ENCODE measurements around the gene EXO5.
"Not testable (repeated sequence)": the region's sequence is repeated elsewhere in the genome, so short reads cannot be mapped to it uniquely, and the experiment has no call there.

The EXO5 gene, protein sequence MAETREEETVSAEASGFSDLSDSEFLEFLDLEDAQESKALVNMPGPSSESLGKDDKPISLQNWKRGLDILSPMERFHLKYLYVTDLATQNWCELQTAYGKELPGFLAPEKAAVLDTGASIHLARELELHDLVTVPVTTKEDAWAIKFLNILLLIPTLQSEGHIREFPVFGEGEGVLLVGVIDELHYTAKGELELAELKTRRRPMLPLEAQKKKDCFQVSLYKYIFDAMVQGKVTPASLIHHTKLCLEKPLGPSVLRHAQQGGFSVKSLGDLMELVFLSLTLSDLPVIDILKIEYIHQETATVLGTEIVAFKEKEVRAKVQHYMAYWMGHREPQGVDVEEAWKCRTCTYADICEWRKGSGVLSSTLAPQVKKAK

DNA sequence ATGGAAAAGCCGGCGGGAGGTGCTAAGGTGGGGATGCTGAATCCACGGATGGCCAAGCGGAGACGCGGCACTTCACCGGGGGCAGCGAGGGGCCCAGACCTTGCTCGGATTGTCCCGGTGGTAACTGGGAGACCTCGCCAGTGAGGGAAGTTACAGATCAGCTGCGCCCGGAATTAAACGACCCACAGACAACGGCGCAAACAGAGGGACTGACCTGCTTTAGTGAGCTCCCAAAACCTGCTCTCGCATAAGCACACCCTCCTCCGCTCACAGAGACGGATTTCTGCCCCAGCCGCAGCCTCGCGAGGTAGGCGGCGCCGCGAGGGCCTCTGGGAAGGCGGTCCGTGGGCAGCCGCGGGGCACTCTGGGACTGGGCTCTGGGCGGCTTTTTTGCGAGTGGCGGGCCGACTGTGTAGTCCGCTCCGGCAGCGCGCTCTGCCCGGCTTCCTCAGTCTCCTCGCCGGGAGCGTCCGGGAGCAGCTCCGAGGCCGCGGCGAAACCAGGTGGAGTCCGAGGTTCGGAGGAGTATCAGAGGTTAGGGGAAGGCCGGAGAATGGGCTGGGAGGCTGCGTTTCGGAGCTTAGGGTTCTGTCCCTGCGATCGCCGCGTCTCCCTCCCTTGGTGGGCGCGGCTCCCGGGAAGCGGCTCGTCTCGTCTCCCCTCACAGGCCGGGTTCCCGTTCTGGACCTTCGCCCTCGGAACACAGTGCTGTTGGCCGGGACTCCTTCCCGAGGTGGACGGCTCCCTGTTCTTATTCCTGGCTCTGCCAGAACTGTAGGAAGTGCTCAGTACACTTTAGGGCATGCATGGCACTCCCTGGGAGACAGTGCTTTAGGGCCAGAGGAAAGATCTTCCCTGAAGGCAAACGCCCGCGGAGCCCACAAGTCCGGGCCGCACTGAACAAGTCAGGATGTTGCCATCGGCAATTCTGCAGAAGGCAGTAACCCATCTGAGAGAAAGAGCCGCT, at the start of gene EXO5:
TSS of gene EXO5 (plus strand) at position 393 of the 967 bp plus-strand sequence. CDS start 5,778 bp downstream, outside the sequence.
- peak; percentile 69 for DNase-seq (ENCODE audit: low read depth)

DNA sequence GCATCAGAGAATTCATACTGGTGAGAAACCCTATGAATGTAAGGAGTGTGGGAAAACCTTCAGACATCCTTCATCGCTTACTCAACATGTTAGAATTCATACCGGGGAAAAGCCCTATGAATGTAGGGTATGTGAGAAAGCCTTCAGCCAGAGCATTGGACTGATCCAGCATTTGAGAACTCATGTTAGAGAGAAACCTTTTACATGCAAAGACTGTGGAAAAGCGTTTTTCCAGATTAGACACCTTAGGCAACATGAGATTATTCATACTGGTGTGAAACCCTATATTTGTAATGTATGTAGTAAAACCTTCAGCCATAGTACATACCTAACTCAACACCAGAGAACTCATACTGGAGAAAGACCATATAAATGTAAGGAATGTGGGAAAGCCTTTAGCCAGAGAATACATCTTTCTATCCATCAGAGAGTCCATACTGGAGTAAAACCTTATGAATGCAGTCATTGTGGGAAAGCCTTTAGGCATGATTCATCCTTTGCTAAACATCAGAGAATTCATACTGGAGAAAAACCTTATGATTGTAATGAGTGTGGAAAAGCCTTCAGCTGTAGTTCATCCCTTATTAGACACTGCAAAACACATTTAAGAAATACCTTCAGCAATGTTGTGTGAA, 45.5 kb upstream of the EXO5 start:
- no peak for DNase-seq (ENCODE audit: low read depth)

DNA sequence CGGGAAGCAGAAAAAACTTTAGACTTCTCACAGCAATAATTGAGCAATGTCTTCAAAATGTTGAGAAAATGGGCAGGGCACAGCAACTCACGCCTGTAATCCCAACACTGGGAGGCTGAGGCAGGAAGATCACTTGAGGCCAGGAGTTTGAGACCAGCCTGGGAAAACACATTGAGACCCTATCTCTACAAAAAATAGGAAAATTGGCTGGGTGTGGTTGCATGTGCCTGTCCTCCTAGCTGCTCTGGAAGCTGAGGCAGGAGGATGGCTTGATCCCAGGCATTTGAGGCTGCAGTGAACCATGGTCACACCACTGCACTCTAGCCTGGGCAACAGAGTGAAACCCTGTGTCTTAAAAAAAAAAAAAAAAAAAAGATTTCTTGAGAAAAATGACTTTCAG, 39.2 kb upstream of the EXO5 start:
- no peak for DNase-seq (ENCODE audit: low read depth)

DNA sequence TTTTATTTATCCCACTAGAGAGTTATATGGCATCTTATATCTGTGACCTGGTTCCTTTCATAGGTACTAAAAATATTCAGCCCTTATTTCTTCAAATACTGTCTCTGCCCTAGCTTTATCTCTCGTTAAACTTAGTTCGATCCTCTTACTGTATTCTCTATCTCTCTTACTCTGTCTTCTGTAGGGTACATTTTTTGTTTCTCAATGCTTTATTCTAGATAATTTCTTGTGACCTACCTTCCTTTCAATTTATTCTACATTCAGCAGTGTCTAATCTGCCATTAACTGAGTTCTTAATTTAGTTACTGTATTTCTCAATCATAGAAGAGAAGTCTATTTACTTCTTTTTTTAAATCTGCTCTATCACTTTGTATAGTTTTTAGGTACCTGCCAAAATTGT, 33.3 kb upstream of the EXO5 start:
- no peak for DNase-seq (ENCODE audit: low read depth)

DNA sequence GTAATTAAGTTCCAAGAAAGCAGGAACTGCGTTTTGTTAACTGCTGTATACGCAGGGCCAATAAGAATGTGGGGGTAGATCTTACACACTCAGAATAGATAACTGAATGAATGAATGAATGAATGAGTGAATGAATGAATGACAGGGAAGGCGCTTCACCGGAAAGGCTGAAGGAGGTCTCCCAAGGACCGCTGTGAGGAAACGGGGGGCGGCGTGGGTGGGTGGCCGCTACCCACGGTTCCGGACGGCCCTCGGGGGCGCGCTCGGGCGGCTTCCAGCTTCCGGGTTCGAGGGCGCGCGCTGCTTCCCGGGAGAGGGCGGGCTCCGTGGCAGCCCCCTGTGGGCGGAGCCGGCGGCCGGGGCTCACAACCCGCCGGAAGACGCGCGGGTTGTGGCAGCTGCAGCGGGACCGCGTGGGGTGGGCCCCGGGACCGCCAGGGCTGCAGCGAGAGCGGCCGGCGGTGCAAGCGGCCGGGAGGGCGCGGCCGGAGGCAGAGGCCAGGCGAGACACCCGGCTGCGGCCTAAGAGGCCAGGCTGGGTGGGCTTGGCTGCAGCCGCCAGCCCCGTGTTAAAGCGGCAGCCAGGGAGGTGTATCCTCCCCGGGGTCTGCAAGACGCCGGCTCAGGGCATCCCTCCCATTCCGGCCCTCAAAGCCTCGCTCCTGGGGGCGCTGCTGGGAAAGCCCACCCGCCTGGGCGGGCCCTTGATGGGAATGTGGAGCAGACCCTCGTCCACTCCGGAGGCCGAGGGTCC, 31.5 kb upstream of the EXO5 start, which contains the start of gene ZFP69:
TSS of gene ZFP69 (plus strand) at position 367 of the 754 bp plus-strand sequence. CDS start 2,072 bp downstream, outside the sequence.
- DNase-seq (ENCODE audit: low read depth): peak; percentile 54

DNA sequence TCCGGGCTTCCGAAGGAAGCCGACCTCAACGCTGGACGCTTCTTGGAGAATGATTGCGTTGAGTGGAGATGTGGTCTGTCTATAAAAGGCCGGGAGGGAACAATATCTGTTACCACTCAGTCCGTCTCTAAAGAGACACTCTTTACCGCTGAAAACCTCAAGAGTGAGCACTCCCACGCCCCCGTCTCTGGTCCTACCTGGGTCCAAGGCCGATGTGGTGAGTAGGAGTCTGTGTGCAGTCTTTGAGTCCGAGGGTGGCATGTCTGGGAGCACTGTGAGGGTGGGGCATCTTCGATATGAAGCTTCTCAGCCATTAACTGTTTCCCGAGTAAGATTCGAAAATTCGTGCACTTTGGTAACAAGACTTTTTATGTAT, 30.9 kb upstream of the EXO5 start:
- no peak for DNase-seq (ENCODE audit: low read depth)

DNA sequence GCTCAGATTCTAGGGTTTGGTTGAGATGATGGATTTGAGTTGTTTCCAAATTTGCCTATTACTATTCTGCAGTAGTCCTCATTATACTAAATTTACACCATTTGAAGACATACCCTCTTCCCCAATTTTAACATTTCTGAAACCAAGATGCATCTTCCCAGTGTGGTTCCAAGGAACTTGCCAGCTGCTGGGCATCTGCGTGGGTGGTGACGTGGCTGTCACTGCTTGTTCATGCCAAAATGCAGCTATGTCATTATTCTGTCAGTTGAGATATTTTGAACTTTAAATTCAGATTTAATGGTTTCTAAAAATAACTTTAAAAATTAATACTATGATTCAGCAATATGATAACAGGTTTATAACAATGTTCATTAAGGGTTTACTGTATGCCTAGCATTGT, 30.3 kb upstream of the EXO5 start:
- DNase-seq (ENCODE audit: low read depth): no peak

DNA sequence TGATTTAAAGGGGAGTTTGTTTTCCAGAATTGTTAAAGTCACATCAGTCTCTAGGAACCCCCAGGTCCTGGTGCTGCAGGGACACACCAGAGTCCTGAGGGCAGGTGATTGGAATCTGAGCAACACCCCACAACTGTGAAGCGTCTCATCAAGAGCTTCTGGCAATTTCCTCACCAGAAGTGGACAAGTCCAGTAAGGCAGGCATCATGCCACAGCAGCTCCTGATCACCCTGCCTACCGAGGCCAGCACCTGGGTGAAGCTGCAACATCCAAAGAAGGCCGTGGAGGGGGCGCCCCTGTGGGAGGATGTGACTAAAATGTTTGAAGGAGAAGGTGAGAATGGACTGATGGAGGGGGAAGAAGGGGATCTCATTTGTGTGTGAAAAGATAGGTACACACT, 29.4 kb upstream of the EXO5 start:
- no peak for DNase-seq (ENCODE audit: low read depth)

DNA sequence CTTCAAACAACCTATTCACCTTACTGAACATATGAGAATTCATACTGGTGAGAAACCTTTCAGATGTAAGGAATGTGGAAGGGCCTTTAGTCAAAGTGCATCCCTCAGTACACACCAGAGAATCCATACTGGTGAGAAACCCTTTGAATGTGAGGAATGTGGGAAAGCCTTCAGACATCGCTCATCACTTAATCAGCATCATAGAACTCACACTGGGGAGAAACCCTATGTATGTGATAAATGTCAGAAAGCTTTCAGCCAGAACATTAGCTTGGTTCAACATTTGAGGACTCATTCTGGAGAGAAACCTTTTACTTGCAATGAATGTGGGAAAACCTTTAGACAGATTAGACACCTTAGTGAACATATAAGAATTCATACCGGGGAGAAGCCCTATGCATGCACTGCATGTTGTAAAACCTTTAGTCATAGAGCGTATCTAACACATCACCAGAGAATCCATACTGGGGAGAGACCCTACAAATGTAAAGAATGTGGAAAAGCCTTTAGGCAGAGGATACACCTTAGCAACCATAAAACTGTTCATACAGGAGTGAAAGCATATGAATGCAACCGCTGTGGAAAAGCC, 13.2 kb upstream of the EXO5 start:
- no peak for DNase-seq (ENCODE audit: low read depth)

DNA sequence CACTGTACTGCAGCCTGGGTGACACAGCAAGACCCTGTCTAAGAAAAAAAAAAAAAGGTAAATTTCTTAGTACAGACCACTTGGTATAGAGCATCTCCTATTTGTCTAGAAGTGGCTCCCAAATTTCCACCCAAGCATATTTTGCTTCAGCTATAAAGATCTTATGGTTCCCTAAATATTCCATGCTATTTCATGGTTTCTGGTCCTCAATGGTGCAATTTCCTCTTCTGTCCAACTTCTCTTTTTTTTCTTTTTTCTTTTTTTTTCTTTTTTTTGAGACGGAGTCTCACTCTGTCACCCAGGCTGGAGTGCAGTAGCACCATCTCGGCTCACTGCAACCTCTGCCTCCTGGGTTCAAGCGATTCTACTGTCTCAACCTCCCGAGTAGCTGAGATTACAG, 5.9 kb upstream of the EXO5 start:
- DNase-seq (ENCODE audit: low read depth): not testable (repeated sequence)

DNA sequence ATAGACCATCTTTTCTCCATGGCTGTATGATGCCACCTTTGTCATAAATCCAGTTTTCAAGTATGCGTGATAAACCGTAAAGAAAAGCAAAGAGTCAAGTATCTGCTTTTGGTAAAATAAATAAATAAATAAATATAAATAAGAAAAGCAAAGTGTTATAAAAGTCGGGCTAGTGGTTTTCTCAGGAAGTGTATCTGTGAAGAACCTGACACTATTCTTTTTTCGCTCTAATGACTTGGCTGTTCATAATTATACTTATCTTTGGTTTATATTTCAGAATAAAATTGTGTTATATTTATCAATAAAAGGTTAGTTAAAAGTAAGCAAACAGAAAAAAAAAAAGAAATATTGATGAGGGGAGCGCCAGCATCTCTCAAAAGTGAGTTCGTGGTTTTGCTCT, 594 bp upstream of the EXO5 start:
- DNase-seq (ENCODE audit: low read depth): no peak

DNA sequence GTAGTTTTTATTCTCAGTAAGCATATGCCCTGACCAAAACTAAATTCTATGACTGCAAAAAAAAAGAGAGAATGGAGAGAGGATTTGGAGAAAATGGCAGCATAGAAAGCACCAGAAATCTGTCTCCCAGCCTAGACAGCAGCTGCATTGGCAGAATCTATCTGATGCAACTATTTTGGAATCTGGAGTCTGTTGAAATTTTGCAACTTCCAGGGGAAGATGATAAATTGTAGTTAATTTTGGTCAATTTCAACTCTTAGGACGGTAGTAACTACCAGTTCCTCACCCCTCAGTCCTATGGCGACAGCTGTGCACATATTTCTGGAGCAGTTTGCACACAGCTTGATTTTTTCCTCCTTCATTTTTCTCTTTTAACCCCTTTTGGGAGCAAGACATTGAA, 10.9 kb downstream of the EXO5 start:
- no peak for DNase-seq (ENCODE audit: low read depth)

DNA sequence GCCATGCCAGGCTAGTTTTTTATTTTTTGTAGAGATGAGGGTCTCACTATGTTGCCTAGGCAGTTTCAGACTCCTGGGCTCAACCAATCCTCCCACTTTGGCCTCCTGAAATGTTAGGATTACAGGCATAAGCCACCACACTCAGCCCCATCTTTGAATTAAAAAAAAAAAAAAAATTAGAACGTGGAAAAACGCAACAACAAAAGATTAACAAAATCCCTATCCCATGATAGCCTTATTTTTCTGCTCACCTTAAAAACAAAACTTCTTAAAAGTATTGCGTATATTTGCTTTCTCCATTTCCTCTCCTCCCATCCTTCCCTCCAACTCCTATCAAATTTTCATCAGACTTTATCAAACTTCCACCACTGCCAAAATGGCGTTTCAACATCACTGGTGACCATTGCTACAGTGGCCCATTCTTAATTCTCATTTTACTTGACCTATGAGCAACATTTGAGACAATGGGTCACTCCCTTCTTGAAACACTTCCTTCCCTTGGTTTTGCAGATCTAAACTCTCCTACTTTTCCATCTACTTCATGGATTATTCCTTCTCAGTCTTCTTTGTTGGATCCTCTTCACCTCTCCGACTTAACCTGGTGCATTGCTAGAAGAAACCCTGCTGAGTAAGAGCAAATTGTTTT, 22.3 kb downstream of the EXO5 start:
- no peak for DNase-seq (ENCODE audit: low read depth)

DNA sequence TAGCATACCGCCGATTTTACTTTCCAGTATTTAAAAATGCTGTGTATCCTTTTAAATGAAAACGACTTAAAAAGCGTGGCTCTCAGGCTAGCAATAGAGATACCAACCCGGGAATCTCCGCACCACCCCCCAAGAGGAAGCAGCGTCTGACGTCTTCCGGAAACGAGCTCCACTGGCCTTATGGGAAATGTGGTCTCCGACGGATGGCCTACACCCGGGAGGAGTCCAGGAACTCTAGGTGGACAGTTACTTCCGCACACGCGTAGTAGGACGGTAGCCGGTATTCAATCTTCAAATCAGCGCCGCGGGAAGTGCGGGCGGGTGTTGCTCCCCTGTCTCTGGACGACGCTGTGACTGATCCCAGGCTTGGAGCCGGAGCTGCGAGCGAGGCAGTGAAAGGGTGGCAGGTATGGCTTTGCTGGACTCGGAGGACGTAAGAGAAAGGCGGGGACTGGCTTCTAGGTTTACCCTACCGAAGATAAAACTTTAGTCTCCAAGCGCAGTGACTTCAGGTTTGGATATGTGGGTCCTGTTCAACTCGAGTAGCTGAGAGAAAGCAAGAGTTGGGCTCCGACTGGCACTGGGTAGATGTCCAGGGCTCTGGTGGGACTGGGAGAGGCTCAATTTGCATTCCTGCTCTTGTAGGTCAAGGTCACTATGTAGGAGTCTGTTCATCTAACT, 23.0 kb downstream of the EXO5 start, which contains the start of gene ZNF684:
TSS of gene ZNF684 (plus strand) at position 257 of the 681 bp plus-strand sequence. CDS start 1,530 bp downstream, outside the sequence.
- peak; percentile 47 for DNase-seq (ENCODE audit: low read depth)

DNA sequence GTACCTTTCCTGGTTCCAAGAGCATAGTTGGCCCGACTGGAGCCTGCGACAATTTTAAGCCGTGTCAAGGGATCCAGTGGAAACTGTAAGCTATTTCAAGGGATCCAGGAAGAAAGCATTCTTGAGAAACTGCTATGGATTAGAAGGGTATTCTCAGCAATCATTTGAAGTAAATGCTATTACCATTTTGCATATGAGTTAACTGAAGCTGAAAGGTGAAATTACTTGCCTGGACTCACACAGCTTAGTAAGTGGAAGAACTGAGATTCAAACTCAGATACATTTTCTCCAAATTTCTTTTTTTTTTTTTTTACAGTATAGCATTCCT, 23.5 kb downstream of the EXO5 start:
- DNase-seq (ENCODE audit: low read depth): no peak

DNA sequence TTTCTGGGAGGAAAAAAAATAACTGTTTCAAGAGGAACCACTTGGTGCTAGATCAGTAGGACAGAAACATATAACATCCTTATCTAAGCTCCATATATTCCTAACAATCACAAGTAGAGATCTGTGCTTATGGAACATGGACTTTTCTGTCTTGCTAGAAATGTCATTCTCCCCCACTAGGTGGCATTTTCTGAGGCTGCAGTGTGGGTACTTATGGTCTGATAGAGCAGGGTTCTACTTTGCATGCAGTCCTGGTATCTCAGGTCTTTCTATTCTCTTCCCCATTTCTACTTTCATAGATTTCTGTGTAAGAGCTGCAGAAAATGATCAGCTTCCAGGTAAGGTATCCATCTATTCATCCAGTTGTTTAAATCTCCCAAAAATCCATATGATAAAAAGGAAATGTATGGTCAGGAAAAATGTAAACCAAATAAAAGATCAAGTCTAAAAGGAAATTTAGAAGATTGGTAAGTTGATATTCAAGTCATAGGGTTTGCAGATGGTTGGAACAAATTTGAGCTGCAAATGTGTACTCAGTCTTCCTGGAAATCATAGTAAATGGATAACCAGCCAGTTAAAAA, 24.4 kb downstream of the EXO5 start:
- DNase-seq (ENCODE audit: low read depth): no peak

DNA sequence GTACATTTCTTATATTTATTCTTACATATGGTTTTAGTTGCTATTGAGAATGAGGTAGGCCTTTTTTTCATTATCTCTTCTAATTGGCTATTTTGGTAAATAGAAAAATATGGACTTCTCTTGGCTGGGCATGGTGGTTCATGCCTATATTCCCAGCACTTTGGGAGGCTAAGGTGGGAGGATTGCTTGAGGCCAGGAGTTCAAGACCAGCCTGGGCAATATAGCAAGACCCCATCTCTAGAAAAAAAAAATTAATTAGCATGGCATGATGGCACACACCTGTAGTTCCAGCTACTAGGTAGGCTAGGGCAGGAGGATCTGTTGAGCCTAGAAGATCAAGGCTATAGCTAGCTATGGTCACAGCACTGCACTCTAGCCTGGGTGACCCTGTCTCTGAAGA, 26.0 kb downstream of the EXO5 start:
- DNase-seq (ENCODE audit: low read depth): no peak

DNA sequence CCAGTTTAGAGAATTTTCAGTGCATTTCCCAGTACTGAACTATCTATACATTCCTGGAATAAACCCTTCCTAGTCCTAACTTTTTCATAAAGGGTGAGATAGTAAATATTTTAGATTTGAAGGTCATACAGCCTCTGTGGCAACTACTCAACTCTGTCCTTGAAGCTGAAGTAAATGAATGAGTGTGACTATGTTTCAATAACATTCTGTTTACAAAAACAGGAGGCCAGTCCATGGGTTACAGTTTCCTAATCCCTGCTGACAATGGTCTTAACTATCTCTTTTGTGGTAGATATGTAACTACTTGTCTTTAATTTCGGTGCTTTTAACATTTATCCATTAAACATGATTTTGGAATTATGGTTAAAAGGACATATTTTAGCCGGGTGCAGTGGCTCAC, 27.2 kb downstream of the EXO5 start:
- no peak for DNase-seq (ENCODE audit: low read depth)

DNA sequence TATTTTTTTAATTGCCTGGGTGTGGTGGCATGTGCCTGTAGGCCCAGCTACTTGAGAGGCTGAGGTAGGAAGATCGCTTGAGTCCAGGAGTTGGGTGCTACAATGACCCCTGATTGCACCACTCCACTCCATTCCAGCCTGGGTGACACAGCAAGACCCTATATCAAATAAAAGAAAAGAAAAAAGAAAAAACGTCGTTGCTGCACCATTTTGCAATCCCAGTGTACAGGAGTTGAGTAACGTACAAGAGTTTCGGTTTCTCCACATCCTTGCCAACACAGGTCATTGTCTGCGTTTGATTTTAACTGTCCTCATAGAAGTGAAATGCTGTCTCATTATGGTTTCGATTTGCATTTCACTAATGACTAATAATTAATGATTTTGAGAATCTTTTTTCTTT, 30.8 kb downstream of the EXO5 start:
- DNase-seq (ENCODE audit: low read depth): no peak

DNA sequence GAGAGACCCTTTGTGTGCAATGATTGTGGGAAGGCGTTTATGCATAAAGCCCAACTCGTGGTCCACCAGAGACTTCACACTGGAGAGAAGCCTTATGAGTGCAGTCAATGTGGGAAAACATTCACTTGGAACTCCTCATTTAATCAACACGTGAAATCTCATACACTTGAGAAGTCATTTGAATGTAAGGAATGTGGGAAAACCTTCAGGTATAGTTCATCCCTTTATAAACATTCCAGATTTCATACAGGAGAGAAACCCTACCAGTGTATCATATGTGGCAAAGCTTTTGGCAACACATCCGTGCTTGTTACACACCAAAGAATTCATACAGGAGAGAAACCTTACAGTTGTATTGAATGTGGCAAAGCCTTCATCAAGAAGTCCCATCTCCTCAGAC, 38.4 kb downstream of the EXO5 start:
- no peak for DNase-seq (ENCODE audit: low read depth)

Data from stimulated activated CD8-positive, alpha-beta memory T cell treated with anti-CD3 and anti-CD28 coated beads, Interleukin-15, amount 100 ng/mL, for 24 hours (primary cell).